ENCODE results near the gene CLEC4F. TPM values are rescaled to one million over a fixed set of nuclear protein-coding genes. Genes with fewer than 3 reads are reported as not detected.

Gene CLEC4F
- total RNA-seq, 4 donors from 2014 or later, result 0.67 to 32.2 TPM; not detected in 2

- DNase-seq, result no peak
- TF ChIP-seq POLR2A (IDR thresholded peaks at IDR 0.05), result no peak
- TF ChIP-seq CTCF (IDR thresholded peaks at IDR 0.05), result no peak
- Histone ChIP-seq H3K36me3 (no peaks in the 10 kb centered on the region), H3K4me1 (peaks cover 0 to 16% (median 0%) of the 10 kb centered on the region in 4 donors), H3K4me3 (no peak overlapping the region), H3K27ac (no peak overlapping the region), H3K27me3 (peaks cover 0 to 7% of the 10 kb centered on the region in 2 donors), H3K9me3 (no peaks in the 10 kb centered on the region)
These were observed 26.9 kb downstream of the CLEC4F start for GRCh38 chr2:70793450-70793849.

- Histone ChIP-seq H3K9me3 (no peaks in the 10 kb centered on the region), H3K27me3 (peaks cover 0 to 7% of the 10 kb centered on the region in 2 donors), H3K4me3 (peak within 1 kb of the TSS in 2 of 4 donors; percentile 3 to 30), H3K27ac (no peak within 1 kb of the TSS), H3K4me1 (peaks cover 0 to 16% (median 0%) of the 10 kb centered on the region in 4 donors), H3K36me3 (no peaks in the 10 kb centered on the region)
- TF ChIP-seq POLR2A (IDR thresholded peaks at IDR 0.05), result no peak
- TF ChIP-seq CTCF (IDR thresholded peaks at IDR 0.05), result no peak
- DNase-seq, result no peak
These were observed 30.1 kb downstream of the CLEC4F start, which contains the start of gene FIGLA for GRCh38 chr2:70790136-70790828. FIGLA (minus strand) TSS chr2:70790643; CDS start chr2:70790638, 5 bp downstream.

GRCh38 chr2:70789304-70790135 lies 30.9 kb downstream of the CLEC4F start:
- Histone ChIP-seq H3K4me1 (peaks cover 0 to 16% (median 0%) of the 10 kb centered on the region in 4 donors), H3K4me3 (peak overlapping the region in 2 of 4 donors; percentile 3 to 30), H3K27ac (no peak overlapping the region), H3K36me3 (no peaks in the 10 kb centered on the region), H3K27me3 (peaks cover 0 to 7% of the 10 kb centered on the region in 2 donors), H3K9me3 (no peaks in the 10 kb centered on the region)
- peak; percentile 30 to 62 (median 55) for DNase-seq
- TF ChIP-seq POLR2A (IDR thresholded peaks at IDR 0.05) (no peak), CTCF (IDR thresholded peaks at IDR 0.05) (peak in 4 of 6 experiments; percentile 25 to 40 (median 33))

- TF ChIP-seq POLR2A (IDR thresholded peaks at IDR 0.05) (no peak), CTCF (IDR thresholded peaks at IDR 0.05) (peak in 3 of 6 experiments; percentile 8 to 21 (median 21))
- no peaks in the 10 kb centered on the region for H3K36me3 ChIP-seq
- H3K4me1 ChIP-seq, result peaks cover 0 to 10% (median 0%) of the 10 kb centered on the region in 4 donors
- H3K27ac ChIP-seq, result no peak overlapping the region
- H3K27me3 ChIP-seq, result peaks cover 0 to 4% of the 10 kb centered on the region in 2 donors
- no peak overlapping the region for H3K4me3 ChIP-seq
- H3K9me3 ChIP-seq, result no peaks in the 10 kb centered on the region
- no peak for DNase-seq
These were observed 35.1 kb downstream of the CLEC4F start for GRCh38 chr2:70785137-70785911.

- Histone ChIP-seq H3K4me1 (no peaks in the 10 kb centered on the region), H3K4me3 (no peak overlapping the region), H3K27ac (no peak overlapping the region), H3K9me3 (no peaks in the 10 kb centered on the region), H3K27me3 (no peaks in the 10 kb centered on the region), H3K36me3 (no peaks in the 10 kb centered on the region)
- TF ChIP-seq POLR2A (IDR thresholded peaks at IDR 0.05), result no peak
- no peak for TF ChIP-seq CTCF (IDR thresholded peaks at IDR 0.05)
- no peak for DNase-seq
These were observed 36.1 kb downstream of the CLEC4F start for GRCh38 chr2:70784320-70784719.

Measured in Peyer's patch (tissue), 4 donors.